Endodermal cell (in vitro differentiated cells): ENCODE results near the gene FKBP1B. TPM values are rescaled to one million over a fixed set of nuclear protein-coding genes. Genes with fewer than 3 reads are reported as not detected.

Experiments
- DNase-seq: peaks from one replicate; pipeline ENCODE4 v3.0.0-alpha.2; 2017
- H3K27ac ChIP-seq: 2 replicates; pipeline ENCODE4 v1.5.1; 2013; ENCODE audit warnings: mild to moderate bottlenecking, low read depth, low read length, moderate library complexity
- H3K27me3 ChIP-seq: 2 replicates; pipeline ENCODE4 v1.6.1; 2013; ENCODE audit warnings: mild to moderate bottlenecking, low read length, moderate library complexity; ENCODE audit not compliant: insufficient read depth, control insufficient read depth, poor library complexity, severe bottlenecking
- H3K36me3 ChIP-seq: 2 replicates; pipeline ENCODE4 v1.7.0; 2013; ENCODE audit warnings: mild to moderate bottlenecking, low read length, moderate library complexity; ENCODE audit not compliant: control insufficient read depth, insufficient read depth
- H3K4me1 ChIP-seq: one replicate; pipeline ENCODE4 v1.7.0; 2013; ENCODE audit warnings: low read length; ENCODE audit not compliant: control insufficient read depth, insufficient read depth
- H3K4me3 ChIP-seq: 2 replicates; pipeline ENCODE4 v1.5.1; 2013; ENCODE audit warnings: mild to moderate bottlenecking, low read length, moderate library complexity
- H3K9ac ChIP-seq: 2 replicates; pipeline ENCODE4 v1.6.1; 2013; ENCODE audit warnings: mild to moderate bottlenecking, low read length, moderate library complexity; ENCODE audit not compliant: poor library complexity, severe bottlenecking; ENCODE audit errors: extremely low read depth
- H3K9me3 ChIP-seq: 2 replicates; pipeline ENCODE4 v1.6.1; 2013; ENCODE audit warnings: mild to moderate bottlenecking, low read length, moderate library complexity; ENCODE audit not compliant: control insufficient read depth
- H3K27ac Mint-ChIP-seq: 2 replicates; pipeline ENCODE4 v1.8.0; 2020; ENCODE audit warnings: mixed read lengths
- H3K27me3 Mint-ChIP-seq: 2 replicates; pipeline ENCODE4 v1.8.0; 2021; ENCODE audit warnings: mild to moderate bottlenecking, mixed read lengths; ENCODE audit not compliant: insufficient read depth
- H3K36me3 Mint-ChIP-seq: 2 replicates; pipeline ENCODE4 v1.8.0; 2020; ENCODE audit warnings: low read depth, mixed read lengths
- H3K4me1 Mint-ChIP-seq: 2 replicates; pipeline ENCODE4 v1.8.0; 2020; ENCODE audit warnings: mixed read lengths
- H3K4me3 Mint-ChIP-seq: 2 replicates; pipeline ENCODE4 v1.8.0; 2020; ENCODE audit warnings: mild to moderate bottlenecking, moderate library complexity, mixed read lengths
- H3K9me3 Mint-ChIP-seq: 2 replicates; pipeline ENCODE4 v1.8.0; 2020; ENCODE audit warnings: mild to moderate bottlenecking, mixed read lengths
- CTCF ChIP-seq: fragments of 200-600 bp; sonication (generic); conservative IDR thresholded peaks from 2 replicates; pipeline ENCODE4 v1.5.0; 2021; ENCODE audit warnings: antibody characterized with exemption, mild to moderate bottlenecking
- WGBS, 2 experiments: methylation state at CpG; one replicate each; pipeline versions ENCODE4 v1.1.5 to v1.1.7; 2013; ENCODE audit warnings: missing lambda C conversion rate in 2 of 2, mixed read lengths in 1 of 2; ENCODE audit not compliant: insufficient coverage in 1 of 2, insufficient read length in 1 of 2; 5-methylcytosine and 5-hydroxymethylcytosine counted together
- total RNA-seq, 2 donors: library from RNA; stranded (reverse); fragmentation: NEBNext Ultra II Directional in 1 of 2; extraction: Animal tissue kit (Norgen Biotek cat#: 25700) in 1 of 2; gene quantifications; 2 replicates in 1 of 2; 3 replicates in 1 of 2; pipeline ENCODE4 v1.2.1, GENCODE V29; 2021

Gene FKBP1B
- total RNA-seq, 2 donors from 2014 or later = 35.3 to 39.0 TPM

GRCh38 chr2:24084386-24085199 is 35.1 kb downstream of the FKBP1B start, which contains the start of gene TP53I3:
TSS of gene TP53I3 (minus strand) at chr2:24084834. CDS start at chr2:24084326, 508 bp downstream.
- Histone ChIP-seq H3K27me3 (no peaks in the 10 kb centered on the region), H3K36me3 (peaks cover 15% of the 10 kb centered on the region), H3K4me1 (no peaks in the 10 kb centered on the region), H3K4me3 (peak within 1 kb of the TSS; percentile 90), H3K9me3 (no peaks in the 10 kb centered on the region), H3K9ac (peak within 1 kb of the TSS; percentile 62), H3K27ac (peak within 1 kb of the TSS; percentile 98)
- TF ChIP-seq CTCF = peak; percentile 99
- 1 to 10% methylated on average over 15 to 44 of the region's 44 CpGs for WGBS, 2 experiments
- peaks cover 15% of the 10 kb centered on the region for H3K36me3 Mint-ChIP-seq
- H3K4me3 Mint-ChIP-seq = peak within 1 kb of the TSS; percentile 80
- peak; percentile 98 for DNase-seq
- H3K4me1 Mint-ChIP-seq = peaks cover 4% of the 10 kb centered on the region
- H3K9me3 Mint-ChIP-seq = no peaks in the 10 kb centered on the region
- H3K27ac Mint-ChIP-seq = peak within 1 kb of the TSS; percentile 96
- H3K27me3 Mint-ChIP-seq = no peaks in the 10 kb centered on the region

DNA sequence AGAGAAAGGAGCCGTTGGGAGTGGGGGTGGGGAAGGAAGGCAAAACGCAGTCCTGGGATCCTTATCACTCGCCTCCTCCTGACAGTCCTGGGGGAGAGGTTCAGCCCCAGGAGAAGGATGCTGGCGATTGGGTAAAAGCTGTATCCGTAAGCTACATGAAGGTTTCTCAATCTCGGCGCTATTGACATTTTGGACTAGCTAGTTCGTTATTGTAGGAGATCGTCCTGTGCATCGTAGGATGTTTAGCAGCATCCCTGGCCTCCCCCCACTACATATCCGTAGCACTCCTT is 35.6 kb downstream of the FKBP1B start:
- Mint-ChIP-seq H3K27ac (peak overlapping the region; percentile 57), H3K9me3 (no peaks in the 10 kb centered on the region), H3K4me3 (peak overlapping the region; percentile 80), H3K27me3 (no peaks in the 10 kb centered on the region), H3K36me3 (peaks cover 13% of the 10 kb centered on the region), H3K4me1 (peaks cover 4% of the 10 kb centered on the region)
- H3K9me3 ChIP-seq = no peaks in the 10 kb centered on the region
- H3K4me1 ChIP-seq = no peaks in the 10 kb centered on the region
- no peaks in the 10 kb centered on the region for H3K27me3 ChIP-seq
- WGBS, 2 experiments = 50 to 71% methylated on average over 11 of the region's 11 CpGs
- H3K9ac ChIP-seq = peak overlapping the region; percentile 62
- peak overlapping the region; percentile 90 for H3K4me3 ChIP-seq
- H3K27ac ChIP-seq = peak overlapping the region; percentile 98
- TF ChIP-seq CTCF = no peak
- no peak for DNase-seq
- H3K36me3 ChIP-seq = peaks cover 15% of the 10 kb centered on the region

DNA sequence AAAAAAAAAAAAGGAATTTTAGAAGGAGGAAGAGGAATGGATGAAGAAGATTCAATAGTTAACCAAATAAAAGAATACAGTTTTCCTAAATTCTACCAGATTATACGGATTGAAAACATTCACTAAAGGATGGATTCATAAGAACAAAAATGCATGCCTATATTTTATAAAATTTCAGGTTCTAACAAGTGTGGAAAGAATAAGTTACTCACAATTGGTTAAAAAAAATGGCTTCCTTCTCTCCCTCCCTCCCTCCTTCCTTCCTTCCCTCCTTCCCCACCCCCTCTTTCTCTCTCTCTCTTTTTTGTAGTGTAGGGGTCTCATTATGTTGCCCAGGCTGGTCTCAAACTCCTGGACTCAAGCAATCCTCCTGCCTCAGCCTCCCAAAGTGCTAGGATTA is 36.7 kb downstream of the FKBP1B start:
- no CpG with 5 or more reads among the region's 1 CpG for WGBS, 2 experiments

More for the DNA sequence above, 36.7 kb downstream of the FKBP1B start:
- H3K36me3 Mint-ChIP-seq = peaks cover 11% of the 10 kb centered on the region
- no peak overlapping the region for H3K27ac Mint-ChIP-seq
- peaks cover 14% of the 10 kb centered on the region for H3K36me3 ChIP-seq
- no peak overlapping the region for H3K4me3 Mint-ChIP-seq
- H3K27me3 Mint-ChIP-seq = no peaks in the 10 kb centered on the region
- H3K4me1 ChIP-seq = no peaks in the 10 kb centered on the region
- H3K9me3 Mint-ChIP-seq = no peaks in the 10 kb centered on the region
- no peak overlapping the region for H3K4me3 ChIP-seq
- no peak overlapping the region for H3K9ac ChIP-seq
- peaks cover 4% of the 10 kb centered on the region for H3K4me1 Mint-ChIP-seq
- H3K9me3 ChIP-seq = no peaks in the 10 kb centered on the region
- no peak for DNase-seq
- no peak overlapping the region for H3K27ac ChIP-seq
- no peak for TF ChIP-seq CTCF
- no peaks in the 10 kb centered on the region for H3K27me3 ChIP-seq
